ENCODE results near the gene BICDL1.

BICDL1 gene

DNA sequence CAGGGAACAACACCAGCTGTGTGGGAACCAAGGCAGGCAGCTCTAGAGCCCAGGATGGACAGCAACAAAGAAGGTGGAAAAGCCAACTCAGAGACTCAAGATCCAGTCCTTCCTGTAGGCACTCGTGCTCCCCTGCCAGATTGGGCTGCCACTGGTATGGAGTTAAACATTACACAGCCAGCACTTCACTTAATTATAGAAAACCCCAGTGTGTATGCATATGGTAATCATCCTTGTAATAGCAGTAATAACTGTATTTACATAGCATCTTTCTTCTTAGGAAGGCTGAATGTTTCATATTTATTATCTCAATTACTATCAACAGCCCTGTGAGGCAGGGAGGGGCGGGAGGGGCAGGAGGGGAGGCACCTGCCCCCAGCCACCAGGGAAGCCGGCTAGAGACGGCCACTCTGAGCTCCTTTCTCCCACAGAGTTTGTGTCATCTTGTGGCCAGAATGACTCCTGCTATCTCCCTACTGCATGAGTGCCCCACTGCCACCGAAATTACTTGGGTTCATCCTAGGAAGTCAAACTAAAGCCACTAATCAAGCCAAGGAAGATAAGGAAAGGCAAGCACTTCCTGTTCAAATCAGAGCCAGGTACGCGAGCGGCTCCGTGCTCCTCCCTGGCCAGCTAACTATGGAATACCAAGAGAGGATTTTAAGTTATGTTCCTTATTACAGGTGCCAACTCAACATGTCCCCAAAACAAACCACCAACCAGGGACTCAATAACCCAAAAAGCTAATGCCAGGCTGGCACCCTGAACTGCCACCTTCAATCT, 143.2 kb downstream of the BICDL1 start:
- no peak for DNase-seq

DNA sequence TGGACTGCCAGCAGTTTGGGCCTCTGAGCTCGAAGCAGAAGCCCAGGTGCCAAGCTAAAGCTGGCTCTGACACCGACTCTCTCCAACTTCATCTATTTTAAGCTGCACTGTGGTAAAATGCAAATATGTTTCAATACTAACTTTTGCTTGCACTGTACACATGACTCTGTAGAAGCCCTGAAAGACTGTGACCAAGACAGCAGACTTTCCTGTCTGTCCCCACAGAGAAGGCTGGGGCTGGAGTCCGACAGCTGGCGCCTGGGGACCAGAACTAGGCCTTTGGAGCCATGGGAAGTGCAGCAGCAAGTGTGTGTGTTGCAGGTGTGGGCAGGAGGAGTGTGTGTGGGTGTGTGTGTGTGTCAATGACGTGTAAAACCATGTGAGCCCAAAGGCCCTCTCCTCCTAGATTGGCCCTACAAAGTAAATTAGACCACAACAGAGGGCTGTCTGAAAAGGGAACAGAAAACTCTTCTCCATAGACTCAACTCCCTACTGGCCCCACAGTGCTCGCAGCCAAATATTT, 143.9 kb downstream of the BICDL1 start:
- DNase-seq: no peak

DNA sequence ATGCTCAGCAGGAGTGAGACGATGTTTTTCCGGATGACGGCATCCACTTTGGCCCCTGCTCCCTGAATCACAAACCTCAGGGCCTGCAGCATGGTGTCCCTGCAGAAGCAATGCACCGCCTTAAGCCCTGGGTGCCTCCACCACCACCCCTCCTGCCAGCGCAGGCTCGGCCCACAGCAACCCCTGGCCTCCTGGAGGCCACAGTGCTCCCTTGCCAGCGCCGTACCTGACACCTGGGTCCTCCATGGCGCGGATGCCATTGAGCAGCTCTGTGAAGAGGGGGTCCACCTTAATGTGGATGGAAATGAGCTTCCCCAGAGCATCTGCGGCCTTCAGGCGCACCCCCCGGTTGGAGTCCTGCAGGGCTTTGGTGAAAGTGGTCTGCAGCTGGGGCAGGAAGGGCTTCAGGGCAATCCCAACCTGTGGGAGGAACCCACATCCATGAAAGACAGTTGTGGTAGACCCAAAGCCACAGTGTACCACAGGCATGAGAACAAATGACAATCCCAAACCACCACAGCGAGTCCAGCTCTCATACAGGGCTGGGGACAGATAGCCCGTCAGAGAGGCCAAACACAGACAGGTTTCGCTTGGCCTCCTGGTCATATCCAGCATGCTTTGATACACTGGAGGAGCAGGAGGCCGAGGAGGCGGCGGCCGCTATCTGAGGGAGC, 145.4 kb downstream of the BICDL1 start:
- DNase-seq: no peak

DNA sequence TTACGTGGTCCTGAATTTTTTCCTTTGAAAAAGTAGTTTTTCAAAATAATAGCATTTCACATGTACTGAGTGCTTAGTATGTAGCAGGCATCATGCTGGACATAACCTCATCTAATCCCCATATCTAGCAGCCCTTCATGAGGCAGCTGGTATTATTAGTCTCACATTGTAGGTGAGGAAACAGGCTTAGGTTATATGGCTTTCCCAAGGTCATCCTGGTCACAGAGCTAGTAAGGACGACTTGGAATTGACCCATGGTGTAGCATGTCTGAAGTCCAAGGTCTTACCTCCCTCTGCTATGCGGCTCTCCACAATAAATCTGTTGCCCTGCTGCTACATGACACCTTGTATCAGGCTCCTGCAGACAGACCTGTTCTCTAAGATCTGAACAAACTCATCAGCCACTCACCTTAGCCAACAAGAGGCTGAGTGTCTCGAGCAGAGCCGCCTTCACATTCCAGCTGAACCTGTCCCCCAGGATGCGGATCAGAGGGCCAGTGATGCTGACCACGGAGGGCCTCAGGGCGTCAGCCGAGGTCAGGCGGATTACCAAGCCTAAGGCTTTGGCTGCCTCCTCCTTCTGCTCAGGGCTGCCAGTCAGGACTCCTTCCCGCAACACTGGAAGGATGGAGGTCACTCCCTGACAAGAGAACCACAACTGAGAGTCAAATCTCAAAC, 147.2 kb downstream of the BICDL1 start:
- DNase-seq: no peak

DNA sequence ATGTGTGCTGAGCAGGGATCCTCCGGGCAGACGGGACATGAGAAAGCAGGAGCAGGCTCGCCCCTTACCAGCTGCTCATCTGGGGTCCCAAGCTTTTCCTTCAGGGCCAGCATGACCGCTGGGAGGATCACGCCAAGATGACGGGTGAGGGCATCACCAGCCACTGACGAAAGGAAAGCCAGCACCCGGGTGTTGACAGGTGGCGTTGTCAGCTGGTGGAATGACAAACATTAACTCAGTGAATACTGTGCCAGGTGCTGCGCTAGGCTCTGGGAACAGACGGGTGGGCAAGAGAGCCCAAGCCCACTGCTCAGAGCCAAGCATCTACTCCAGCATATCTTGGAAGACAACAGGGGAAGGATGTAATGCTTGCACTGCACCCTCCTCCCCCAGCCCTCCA, 148.8 kb downstream of the BICDL1 start:
- no peak for DNase-seq

DNA sequence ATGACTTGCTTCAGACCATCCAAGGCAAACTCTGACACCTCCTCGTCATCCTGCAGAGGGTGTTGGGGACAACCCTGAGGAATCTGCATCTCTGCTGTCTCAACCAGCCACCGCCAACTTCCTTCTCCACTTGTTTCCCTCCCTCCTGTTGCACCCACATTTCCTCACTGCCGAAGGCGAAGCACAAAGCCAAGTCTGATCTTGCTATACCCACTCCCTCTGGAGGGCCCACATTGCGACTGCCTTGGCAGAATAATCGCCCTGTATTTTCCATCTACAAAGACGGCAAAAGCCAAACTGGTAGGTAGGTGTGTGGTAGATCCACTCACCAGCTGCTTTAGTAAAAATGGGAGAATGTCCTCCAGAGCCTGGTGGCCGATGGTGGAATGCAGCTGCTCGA, 149.3 kb downstream of the BICDL1 start:
- DNase-seq: no peak

DNA sequence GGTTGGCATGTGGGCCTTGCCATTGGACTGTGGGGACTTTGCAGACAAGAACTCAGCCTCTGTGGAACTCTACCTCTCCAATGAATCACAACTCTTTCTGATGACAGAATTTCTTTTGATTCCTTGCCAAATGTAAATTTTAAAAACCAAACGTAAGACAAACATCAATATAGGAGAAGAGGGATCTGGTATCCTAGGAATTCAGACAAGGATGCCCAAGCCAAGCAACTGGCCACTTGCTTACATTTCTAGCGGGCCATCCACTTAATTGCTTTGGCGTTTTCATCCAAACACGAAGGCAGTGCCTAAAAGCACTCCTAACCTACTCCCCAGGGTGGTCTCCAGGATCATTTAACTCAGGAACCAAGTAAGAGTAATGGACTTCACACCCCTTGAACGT, 150.9 kb downstream of the BICDL1 start:
- no peak for DNase-seq

DNA sequence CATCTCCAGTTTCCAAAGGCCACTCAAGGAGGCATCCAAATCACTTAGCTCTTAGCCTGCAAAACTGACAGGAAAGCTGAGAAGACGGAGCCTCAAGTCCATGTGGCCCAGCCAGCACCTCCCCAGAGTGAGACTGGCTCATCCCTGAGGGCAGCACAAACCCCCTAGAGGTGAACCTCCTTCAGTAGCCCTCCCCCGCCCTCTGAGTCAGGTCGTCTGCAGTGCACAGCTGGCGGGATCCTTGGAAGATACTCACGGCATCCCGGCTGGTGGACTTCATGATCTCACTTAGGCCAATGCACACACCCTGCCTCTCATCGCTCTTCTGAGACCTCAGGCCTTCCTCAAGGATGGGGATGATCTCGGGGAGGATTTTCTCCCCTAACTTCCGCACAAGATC, 151.6 kb downstream of the BICDL1 start:
- no peak for DNase-seq

DNA sequence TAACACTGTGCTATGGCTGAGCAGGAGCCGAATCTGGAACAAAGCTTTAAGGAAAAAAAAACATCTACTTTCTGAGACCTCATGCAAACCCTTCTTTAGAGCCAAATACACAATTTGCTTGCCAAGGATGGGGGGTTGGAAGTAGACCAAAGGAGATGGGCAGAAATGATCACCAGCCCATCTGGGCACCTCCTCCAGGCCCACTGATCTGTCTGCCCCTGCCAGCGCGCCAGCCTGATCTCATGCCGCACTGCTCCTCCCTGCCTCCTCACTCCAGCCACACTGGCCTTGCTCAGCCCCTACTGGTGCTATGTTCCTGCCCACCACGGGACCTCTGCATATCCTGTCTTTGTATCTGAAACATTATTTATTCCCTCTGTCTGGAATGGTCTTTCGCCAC, 152.3 kb downstream of the BICDL1 start:
- no peak for DNase-seq

DNA sequence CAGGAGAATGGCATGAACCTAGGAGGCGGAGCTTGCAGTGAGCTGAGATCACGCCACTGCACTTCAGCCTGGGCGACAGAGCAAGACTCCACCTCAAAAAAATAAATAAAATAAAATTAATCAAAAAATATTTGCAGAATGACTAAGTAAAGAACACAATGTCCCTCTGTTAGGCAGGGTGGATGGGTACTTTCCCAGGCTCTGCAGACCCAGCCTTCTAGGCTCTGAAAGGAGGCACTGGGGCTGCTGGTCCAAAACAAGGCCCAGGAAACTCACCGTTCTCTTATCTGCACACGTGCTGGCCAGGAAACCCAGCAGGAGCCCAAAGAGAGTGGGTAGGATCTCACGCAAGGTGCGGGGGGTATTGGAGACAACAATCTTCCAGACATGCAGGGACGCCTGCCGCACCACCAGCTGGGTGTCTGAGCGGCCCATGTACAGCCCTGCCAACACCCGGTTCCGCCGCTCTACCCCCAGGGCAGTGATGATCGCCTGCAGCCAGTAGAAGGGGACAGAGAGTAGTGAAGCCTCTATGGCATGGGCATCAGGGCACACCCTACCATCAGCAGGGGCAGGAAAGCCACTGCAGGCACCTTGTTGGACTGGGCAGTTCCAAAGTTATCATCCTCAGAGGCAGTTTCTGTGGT, 153.3 kb downstream of the BICDL1 start:
- no peak for DNase-seq

Measured in Kasumi-1 (cell line).